GM23248 (cell line): ENCODE measurements around the gene FGF14. TPM values are rescaled to one million over a fixed set of nuclear protein-coding genes. Genes with fewer than 3 reads are reported as not detected.

Source experiments
- DNase-seq: peaks from one replicate; pipeline ENCODE4 v3.0.0-alpha.2; 2015
- H2AFZ ChIP-seq: fragments of 200-600 bp; sonication (generic); 2 replicates; pipeline ENCODE4 v1.6.1; 2016; ENCODE audit warnings: antibody characterized with exemption
- H3F3A ChIP-seq: fragments of 200-600 bp; sonication (generic); 2 replicates; pipeline ENCODE4 v1.6.1; 2016; ENCODE audit warnings: mild to moderate bottlenecking, antibody characterized with exemption, mixed run types; ENCODE audit not compliant: insufficient read depth
- H3K27ac ChIP-seq: fragments of 200-600 bp; sonication (generic); 2 replicates; pipeline ENCODE4 v1.5.1; 2016; ENCODE audit warnings: mild to moderate bottlenecking
- H3K27me3 ChIP-seq: fragments of 200-600 bp; sonication (generic); replicated peaks from 2 replicates; pipeline ENCODE4 v1.6.1; 2016; ENCODE audit warnings: mild to moderate bottlenecking; ENCODE audit not compliant: insufficient read depth
- H3K36me3 ChIP-seq: fragments of 200-600 bp; sonication (generic); 2 replicates; pipeline ENCODE4 v1.6.1; 2016; ENCODE audit warnings: low read depth, mild to moderate bottlenecking
- H3K4me1 ChIP-seq: fragments of 200-600 bp; sonication (generic); 2 replicates; pipeline ENCODE4 v1.6.1; 2016; ENCODE audit warnings: mild to moderate bottlenecking; ENCODE audit not compliant: insufficient read depth
- H3K4me2 ChIP-seq: fragments of 200-600 bp; sonication (generic); one replicate; pipeline ENCODE4 v1.6.1; 2016; ENCODE audit warnings: mild to moderate bottlenecking; ENCODE audit not compliant: unreplicated experiment
- H3K4me3 ChIP-seq: fragments of 200-600 bp; sonication (generic); 2 replicates; pipeline ENCODE4 v1.5.1; 2016; ENCODE audit warnings: mild to moderate bottlenecking
- H3K79me2 ChIP-seq: fragments of 200-600 bp; sonication (generic); 2 replicates; pipeline ENCODE4 v1.6.1; 2016; ENCODE audit warnings: mild to moderate bottlenecking; ENCODE audit not compliant: insufficient read depth
- H3K9ac ChIP-seq: fragments of 200-600 bp; sonication (generic); 2 replicates; pipeline ENCODE4 v1.6.1; 2016; ENCODE audit warnings: mild to moderate bottlenecking
- H3K9me2 ChIP-seq: fragments of 200-600 bp; sonication (generic); 2 replicates; pipeline ENCODE4 v1.6.1; 2016; ENCODE audit warnings: mixed run types, mild to moderate bottlenecking, moderate library complexity; ENCODE audit not compliant: insufficient read depth
- H3K9me3 ChIP-seq: fragments of 200-600 bp; sonication (generic); one replicate; pipeline ENCODE4 v1.6.1; 2017; ENCODE audit warnings: low read depth
- H4K20me1 ChIP-seq: fragments of 200-600 bp; sonication (generic); 2 replicates; pipeline ENCODE4 v1.6.0; 2016; ENCODE audit not compliant: insufficient read depth
- EZH2 ChIP-seq: fragments of 200-600 bp; sonication (generic); IDR thresholded peaks from 2 replicates; pipeline ENCODE4 v1.6.1; 2018; ENCODE audit warnings: antibody characterized with exemption, mild to moderate bottlenecking; ENCODE audit not compliant: insufficient read depth, poor library complexity, severe bottlenecking
- EZH2phosphoT487 ChIP-seq: fragments of 200-600 bp; sonication (generic); IDR thresholded peaks from 2 replicates; pipeline ENCODE4 v1.6.1; 2018; ENCODE audit warnings: antibody characterized with exemption, moderate library complexity, mild to moderate bottlenecking, low read depth; ENCODE audit not compliant: insufficient read depth
- whole genome bisulfite sequencing, 2 experiments: methylation state at CpG; one replicate each; pipeline ENCODE4 v1.1.6; 2015 to 2017; ENCODE audit warnings: low lambda C conversion rate in 2 of 2, low coverage in 1 of 2; ENCODE audit errors: missing lambda C conversion rate in 2 of 2; 5-methylcytosine and 5-hydroxymethylcytosine counted together
- in situ Hi-C: fragments of 300-500 bp; cut with MboI; formaldehyde crosslinking; loops from 2 replicates; pipeline ENCODE4 v1.15.0; 2020
- polyA plus RNA-seq: library from polyadenylated mRNA; unstranded; fragments of >200 nt; fragmentation: Nextera tagmentation; extraction: Ambion mirVana; gene quantifications from 2 replicates; pipeline ENCODE4 v1.2.1, GENCODE V29; 2016
- total RNA-seq: library from RNA; depleted of rRNA; stranded (reverse); fragments of >200 nt; shearing (Covaris generic); gene quantifications from 2 replicates; pipeline ENCODE4 v1.2.3, GENCODE V29; 2014

The FGF14 gene
- total and polyA plus RNA-seq, 2 experiments from 2014 or later = 1.9 TPM; not detected in 1

- Histone ChIP-seq H3K9ac (no peak overlapping the region), H3K9me2 (no peaks in the 10 kb centered on the region), H3K36me3 (no peaks in the 10 kb centered on the region), H3K27ac (no peak overlapping the region), H3K4me2 (no peak overlapping the region), H2AFZ (no peak overlapping the region), H3F3A (no peaks in the 10 kb centered on the region), H4K20me1 (no peaks in the 10 kb centered on the region), H3K4me1 (no peaks in the 10 kb centered on the region), H3K4me3 (no peak overlapping the region), H3K27me3 (no peaks in the 10 kb centered on the region), H3K79me2 (no peaks in the 10 kb centered on the region), H3K9me3 (no peaks in the 10 kb centered on the region)
- WGBS, 2 experiments = 15 to 26% methylated on average over 1 of the region's 1 CpG
- in situ Hi-C loops = no loop called here
- no peak for TF ChIP-seq EZH2phosphoT487
- no peak for DNase-seq
These were observed 590.0 kb downstream of the FGF14 start for GRCh38 chr13:101811881-101812280.

- Histone ChIP-seq H3K27me3 (no peaks in the 10 kb centered on the region), H2AFZ (no peak overlapping the region), H3K36me3 (no peaks in the 10 kb centered on the region), H3K4me3 (no peak overlapping the region), H4K20me1 (no peaks in the 10 kb centered on the region), H3K4me2 (no peak overlapping the region), H3F3A (no peaks in the 10 kb centered on the region), H3K9me3 (no peaks in the 10 kb centered on the region), H3K79me2 (no peaks in the 10 kb centered on the region), H3K9me2 (no peaks in the 10 kb centered on the region), H3K4me1 (no peaks in the 10 kb centered on the region), H3K27ac (no peak overlapping the region), H3K9ac (no peak overlapping the region)
- in situ Hi-C loops = no loop called here
- 0% methylated on average over 1 of the region's 1 CpG for WGBS, 2 experiments
- no peak for DNase-seq
- TF ChIP-seq EZH2 (no peak), EZH2phosphoT487 (no peak)
These were observed 590.5 kb downstream of the FGF14 start for GRCh38 chr13:101811284-101811839.

- Histone ChIP-seq H3F3A (no peaks in the 10 kb centered on the region), H3K27me3 (no peaks in the 10 kb centered on the region), H3K4me2 (no peak overlapping the region), H4K20me1 (no peaks in the 10 kb centered on the region), H3K4me3 (no peak overlapping the region), H3K9me2 (no peaks in the 10 kb centered on the region), H2AFZ (no peak overlapping the region), H3K79me2 (no peaks in the 10 kb centered on the region), H3K36me3 (no peaks in the 10 kb centered on the region), H3K9me3 (no peaks in the 10 kb centered on the region), H3K4me1 (no peaks in the 10 kb centered on the region), H3K9ac (no peak overlapping the region), H3K27ac (no peak overlapping the region)
- TF ChIP-seq EZH2 = no peak
- TF ChIP-seq EZH2phosphoT487 = no peak
- 66 to 67% methylated on average over 4 of the region's 4 CpGs for WGBS, 2 experiments
- no peak for DNase-seq
- in situ Hi-C loops = no loop called here
These were observed 602.7 kb downstream of the FGF14 start for GRCh38 chr13:101799196-101799595.

- in situ Hi-C loops = no loop called here
These were observed 603.4 kb downstream of the FGF14 start for GRCh38 chr13:101798437-101798836.

GRCh38 chr13:101795460-101795859, 606.4 kb downstream of the FGF14 start:
- H3K4me1 ChIP-seq = no peaks in the 10 kb centered on the region
- WGBS, 2 experiments = 39 to 45% methylated on average over 3 of the region's 3 CpGs
- TF ChIP-seq EZH2phosphoT487 (no peak), EZH2 (no peak)
- no peak overlapping the region for H3K9ac ChIP-seq
- no peaks in the 10 kb centered on the region for H4K20me1 ChIP-seq
- no peak overlapping the region for H3K4me3 ChIP-seq
- no peaks in the 10 kb centered on the region for H3K9me3 ChIP-seq
- H3F3A ChIP-seq = no peaks in the 10 kb centered on the region
- no peak overlapping the region for H3K4me2 ChIP-seq
- DNase-seq = no peak
- no peaks in the 10 kb centered on the region for H3K36me3 ChIP-seq
- no peaks in the 10 kb centered on the region for H3K27me3 ChIP-seq
- H3K9me2 ChIP-seq = no peaks in the 10 kb centered on the region
- no peak overlapping the region for H2AFZ ChIP-seq
- in situ Hi-C loops = no loop called here
- H3K79me2 ChIP-seq = no peaks in the 10 kb centered on the region
- H3K27ac ChIP-seq = no peak overlapping the region

More at GRCh38 chr13:101798437-101798836, 603.4 kb downstream of the FGF14 start:
- Histone ChIP-seq H3K9ac (no peak overlapping the region), H3K9me3 (no peaks in the 10 kb centered on the region), H3K36me3 (no peaks in the 10 kb centered on the region), H4K20me1 (no peaks in the 10 kb centered on the region), H3K4me3 (no peak overlapping the region), H3K4me1 (no peaks in the 10 kb centered on the region), H3K9me2 (no peaks in the 10 kb centered on the region), H3K4me2 (no peak overlapping the region), H3F3A (no peaks in the 10 kb centered on the region), H2AFZ (no peak overlapping the region), H3K27ac (no peak overlapping the region), H3K79me2 (no peaks in the 10 kb centered on the region), H3K27me3 (no peaks in the 10 kb centered on the region)
- TF ChIP-seq EZH2phosphoT487 (no peak), EZH2 (no peak)
- 38 to 45% methylated on average over 1 of the region's 1 CpG for WGBS, 2 experiments
- no peak for DNase-seq
